H9 (cell line): ENCODE measurements around the gene TNFAIP2. TPM values are rescaled to one million over a fixed set of nuclear protein-coding genes. Genes with fewer than 3 reads are reported as not detected.

Experiments used
- DNase-seq: peaks from one replicate; pipeline ENCODE4 v3.0.0-alpha.2; 2017
- H2AFZ ChIP-seq: one replicate; pipeline ENCODE4 v1.6.1; 2013; ENCODE audit warnings: mild to moderate bottlenecking, low read length, control low read depth, moderate library complexity
- H2AK5ac ChIP-seq: 2 replicates; pipeline ENCODE4 v1.6.1; 2013; ENCODE audit warnings: low read length, control low read depth, mixed read lengths; ENCODE audit not compliant: insufficient read length
- H2BK120ac ChIP-seq: one replicate; pipeline ENCODE4 v1.6.1; 2013; ENCODE audit warnings: low read depth, mild to moderate bottlenecking, low read length, control low read depth, inconsistent platforms; ENCODE audit not compliant: poor library complexity, severe bottlenecking
- H2BK12ac ChIP-seq: 2 replicates; pipeline ENCODE4 v1.6.1; 2013; ENCODE audit warnings: low read length, control low read depth, mixed read lengths, low read depth; ENCODE audit not compliant: insufficient read length
- H2BK15ac ChIP-seq: 2 replicates; pipeline ENCODE4 v1.6.1; 2013; ENCODE audit warnings: low read depth, low read length, control low read depth
- H2BK20ac ChIP-seq: one replicate; pipeline ENCODE4 v1.6.1; 2013; ENCODE audit warnings: low read depth, mild to moderate bottlenecking, low read length, control low read depth, inconsistent platforms; ENCODE audit not compliant: poor library complexity, severe bottlenecking
- H2BK5ac ChIP-seq: 2 replicates; pipeline ENCODE4 v1.6.1; 2013; ENCODE audit warnings: low read length, control low read depth, mixed read lengths; ENCODE audit not compliant: insufficient read length
- H3K14ac ChIP-seq: 2 replicates; pipeline ENCODE4 v1.6.1; 2013; ENCODE audit warnings: low read length, control low read depth; ENCODE audit not compliant: insufficient read depth
- H3K18ac ChIP-seq: 2 replicates; pipeline ENCODE4 v1.6.1; 2013; ENCODE audit warnings: low read depth, mild to moderate bottlenecking, mixed read lengths, low read length, control low read depth; ENCODE audit not compliant: insufficient read length
- H3K23ac ChIP-seq: 2 replicates; pipeline ENCODE4 v1.6.1; 2013; ENCODE audit warnings: low read length, control low read depth, mixed read lengths, low read depth; ENCODE audit not compliant: insufficient read length
- H3K23me2 ChIP-seq: 2 replicates; pipeline ENCODE4 v1.6.1; 2013; ENCODE audit warnings: low read depth, mild to moderate bottlenecking, mixed read lengths, low read length, control low read depth; ENCODE audit not compliant: insufficient read length, poor library complexity, severe bottlenecking
- H3K27ac ChIP-seq: 2 replicates; pipeline ENCODE4 v1.5.1; 2013; ENCODE audit warnings: low read length, control low read depth, mixed read lengths, low read depth; ENCODE audit not compliant: insufficient read length
- H3K27me3 ChIP-seq: 2 replicates; pipeline ENCODE4 v1.6.1; 2013; ENCODE audit warnings: low read length, control low read depth, inconsistent platforms; ENCODE audit not compliant: insufficient read depth
- H3K4ac ChIP-seq: 2 replicates; pipeline ENCODE4 v1.6.1; 2013; ENCODE audit warnings: low read depth, mild to moderate bottlenecking, control low read depth, inconsistent platforms, low read length, moderate library complexity
- H3K4me1 ChIP-seq: 2 replicates; pipeline ENCODE4 v1.6.1; 2013; ENCODE audit warnings: low read length, control low read depth, inconsistent platforms; ENCODE audit not compliant: insufficient read depth
- H3K4me2 ChIP-seq: 2 replicates; pipeline ENCODE4 v1.6.1; 2013; ENCODE audit warnings: low read length, control low read depth, mixed read lengths; ENCODE audit not compliant: insufficient read length, insufficient read depth
- H3K56ac ChIP-seq: 2 replicates; pipeline ENCODE4 v1.6.1; 2013; ENCODE audit warnings: low read depth, mild to moderate bottlenecking, mixed read lengths, low read length, control low read depth; ENCODE audit not compliant: insufficient read length
- H3K79me1 ChIP-seq: 2 replicates; pipeline ENCODE4 v1.6.1; 2013; ENCODE audit warnings: low read depth, mild to moderate bottlenecking, moderate library complexity, low read length, control low read depth, inconsistent platforms; ENCODE audit not compliant: insufficient read depth, poor library complexity, severe bottlenecking
- H3K79me2 ChIP-seq: 2 replicates; pipeline ENCODE4 v1.6.1; 2013; ENCODE audit warnings: low read length, control low read depth, inconsistent platforms; ENCODE audit not compliant: insufficient read depth
- H3K9ac ChIP-seq: 2 replicates; pipeline ENCODE4 v1.6.1; 2013; ENCODE audit warnings: low read length, control low read depth, mixed read lengths; ENCODE audit not compliant: insufficient read length; ENCODE audit errors: extremely low read depth
- H3K9me3 ChIP-seq: one replicate; pipeline ENCODE4 v1.6.1; 2013; ENCODE audit warnings: low read depth, low read length, inconsistent platforms; ENCODE audit not compliant: control insufficient read depth
- H3T11ph ChIP-seq: one replicate; pipeline ENCODE4 v1.6.1; 2013; ENCODE audit warnings: mild to moderate bottlenecking, low read length, control low read depth, inconsistent platforms
- H4K20me1 ChIP-seq: one replicate; pipeline ENCODE4 v1.6.1; 2013; ENCODE audit not compliant: control insufficient read depth, insufficient read length, insufficient read depth
- H4K5ac ChIP-seq: 2 replicates; pipeline ENCODE4 v1.6.1; 2013; ENCODE audit warnings: low read depth, mild to moderate bottlenecking, mixed read lengths, low read length, control low read depth; ENCODE audit not compliant: insufficient read length
- H4K8ac ChIP-seq: replicated peaks from 2 replicates; pipeline ENCODE4 v1.6.1; 2013; ENCODE audit warnings: low read length, control low read depth, mixed read lengths, low read depth; ENCODE audit not compliant: insufficient read length
- H4K91ac ChIP-seq: 2 replicates; pipeline ENCODE4 v1.6.1; 2013; ENCODE audit warnings: low read depth, mild to moderate bottlenecking, moderate library complexity, mixed read lengths, low read length, control low read depth; ENCODE audit not compliant: insufficient read length
- H3K27ac Mint-ChIP-seq, 3 experiments: 2 replicates in 2 of 3; 3 replicates in 1 of 3; pipeline ENCODE4 v1.8.0; 2020 to 2021; ENCODE audit warnings: mixed read lengths in 3 of 3, mild to moderate bottlenecking in 1 of 3, moderate library complexity in 1 of 3
- H3K27me3 Mint-ChIP-seq: 2 replicates; pipeline ENCODE4 v1.8.0; 2021; ENCODE audit warnings: low read depth, mild to moderate bottlenecking, moderate library complexity, mixed read lengths
- H3K36me3 Mint-ChIP-seq, 3 experiments: 2 replicates in 2 of 3; 3 replicates in 1 of 3; pipeline ENCODE4 v1.8.0; 2020 to 2021; ENCODE audit warnings: low read depth in 3 of 3, mixed read lengths in 3 of 3; ENCODE audit not compliant: insufficient read depth in 1 of 3
- H3K4me1 Mint-ChIP-seq, 2 experiments: 2 replicates each; pipeline ENCODE4 v1.8.0; 2020; ENCODE audit warnings: mixed read lengths in 2 of 2
- H3K4me3 Mint-ChIP-seq, 2 experiments: 2 replicates in 1 of 2; 3 replicates in 1 of 2; pipeline ENCODE4 v1.8.0; 2020 to 2021; ENCODE audit warnings: mild to moderate bottlenecking in 2 of 2, mixed read lengths in 2 of 2, moderate library complexity in 1 of 2
- H3K9me3 Mint-ChIP-seq, 2 experiments: 2 replicates in 1 of 2; 3 replicates in 1 of 2; pipeline ENCODE4 v1.8.0; 2020; ENCODE audit warnings: mild to moderate bottlenecking in 2 of 2, mixed read lengths in 2 of 2, moderate library complexity in 1 of 2
- WGBS: extraction: QIAGEN DNeasy Blood & Tissue Kit; methylation state at CpG from one replicate; pipeline ENCODE4 v1.1.7; 2013; ENCODE audit warnings: missing lambda C conversion rate, low lambda C conversion rate, mixed read lengths; ENCODE audit not compliant: insufficient read length; ENCODE audit errors: extremely low coverage; 5-methylcytosine and 5-hydroxymethylcytosine counted together
- total RNA-seq: library from RNA; stranded (reverse); gene quantifications from 2 replicates; pipeline ENCODE4 v1.2.1, GENCODE V29; 2021
- TF ChIP-seq, protein P1 (sequence below): fragments of 200-600 bp; sonication (generic); conservative IDR thresholded peaks from 3 replicates; pipeline ENCODE4 v1.8.0; 2021; ENCODE audit warnings: antibody characterized with exemption, mild to moderate bottlenecking

TNFAIP2 gene
- total RNA-seq, 1 experiment from 2014 or later, result 29.3 TPM

DNA sequence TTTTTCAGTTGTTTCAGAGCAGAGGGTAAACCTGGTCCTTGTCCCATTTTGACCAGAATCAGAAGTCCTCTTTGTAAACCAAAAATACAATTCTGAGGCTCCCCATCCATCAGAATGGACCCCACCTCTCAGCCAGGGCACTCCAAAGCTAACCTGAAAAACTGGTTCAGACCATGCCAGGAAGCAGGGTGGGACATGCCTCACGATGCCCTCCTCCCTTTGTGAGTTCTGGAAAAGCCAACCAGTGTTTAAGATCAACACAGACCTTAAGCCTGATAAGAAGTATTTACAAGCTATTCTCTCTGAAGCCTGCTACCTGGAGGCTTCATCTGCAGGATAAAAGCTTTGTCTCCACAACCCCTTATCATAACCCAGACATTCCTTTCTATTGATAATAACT lies 35.4 kb downstream of the TNFAIP2 start:
- no peak overlapping the region for H2BK15ac ChIP-seq
- H3K23ac ChIP-seq, result no peak overlapping the region
- H2AFZ ChIP-seq, result no peak overlapping the region
- Mint-ChIP-seq H3K36me3 (peaks cover 0 to 5% (median 2%) of the 10 kb centered on the region in 3 experiments; a peak in 1 of 7 replicates), H3K4me1 (peaks cover 8 to 20% of the 10 kb centered on the region in 2 experiments), H3K27me3 (peaks cover 14% of the 10 kb centered on the region), H3K27ac (no peak overlapping the region), H3K4me3 (no peak overlapping the region), H3K9me3 (peaks cover 0 to 12% of the 10 kb centered on the region in 2 experiments; a peak in 3 of 5 replicates)
- no peak overlapping the region for H3K18ac ChIP-seq
- TF ChIP-seq, protein P1, sequence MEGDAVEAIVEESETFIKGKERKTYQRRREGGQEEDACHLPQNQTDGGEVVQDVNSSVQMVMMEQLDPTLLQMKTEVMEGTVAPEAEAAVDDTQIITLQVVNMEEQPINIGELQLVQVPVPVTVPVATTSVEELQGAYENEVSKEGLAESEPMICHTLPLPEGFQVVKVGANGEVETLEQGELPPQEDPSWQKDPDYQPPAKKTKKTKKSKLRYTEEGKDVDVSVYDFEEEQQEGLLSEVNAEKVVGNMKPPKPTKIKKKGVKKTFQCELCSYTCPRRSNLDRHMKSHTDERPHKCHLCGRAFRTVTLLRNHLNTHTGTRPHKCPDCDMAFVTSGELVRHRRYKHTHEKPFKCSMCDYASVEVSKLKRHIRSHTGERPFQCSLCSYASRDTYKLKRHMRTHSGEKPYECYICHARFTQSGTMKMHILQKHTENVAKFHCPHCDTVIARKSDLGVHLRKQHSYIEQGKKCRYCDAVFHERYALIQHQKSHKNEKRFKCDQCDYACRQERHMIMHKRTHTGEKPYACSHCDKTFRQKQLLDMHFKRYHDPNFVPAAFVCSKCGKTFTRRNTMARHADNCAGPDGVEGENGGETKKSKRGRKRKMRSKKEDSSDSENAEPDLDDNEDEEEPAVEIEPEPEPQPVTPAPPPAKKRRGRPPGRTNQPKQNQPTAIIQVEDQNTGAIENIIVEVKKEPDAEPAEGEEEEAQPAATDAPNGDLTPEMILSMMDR, result no peak
- no peak overlapping the region for H4K5ac ChIP-seq
- no peak overlapping the region for H3K9ac ChIP-seq
- H3K4me2 ChIP-seq, result no peak overlapping the region
- H3K4me1 ChIP-seq, result no peaks in the 10 kb centered on the region; the same call in 1 of the 2 replicates
- no peaks in the 10 kb centered on the region for H3K79me2 ChIP-seq
- H3K4ac ChIP-seq, result no peak overlapping the region
- H3K79me1 ChIP-seq, result no peaks in the 10 kb centered on the region
- no peak overlapping the region for H2BK5ac ChIP-seq
- no peak overlapping the region for H4K91ac ChIP-seq
- H3K23me2 ChIP-seq, result no peaks in the 10 kb centered on the region
- no peak overlapping the region for H2BK12ac ChIP-seq
- no peak overlapping the region for H3K56ac ChIP-seq
- no peak overlapping the region for H2AK5ac ChIP-seq
- H4K20me1 ChIP-seq, result no peaks in the 10 kb centered on the region
- H3K27me3 ChIP-seq, result no peaks in the 10 kb centered on the region
- H3K14ac ChIP-seq, result no peak overlapping the region
- H3T11ph ChIP-seq, result no peak overlapping the region
- H4K8ac ChIP-seq, result no peak overlapping the region
- WGBS, result no CpG with 5 or more reads among the region's 1 CpG
- H3K27ac ChIP-seq, result no peak overlapping the region
- no peak for DNase-seq
- no peak overlapping the region for H2BK120ac ChIP-seq
- H3K9me3 ChIP-seq, result peaks cover 14% of the 10 kb centered on the region
- no peak overlapping the region for H2BK20ac ChIP-seq
